Endothelial cell (in vitro differentiated cells): ENCODE results near the gene OAF. TPM values are rescaled to one million over a fixed set of nuclear protein-coding genes. Genes with fewer than 3 reads are reported as not detected.

ENCODE experiments used
- DNase-seq: peaks from one replicate; pipeline ENCODE4 v3.0.0; 2021; ENCODE audit warnings: low spot score
- H3K27ac Mint-ChIP-seq: one replicate; pipeline ENCODE4 v1.8.0; 2021; ENCODE audit warnings: mixed read lengths, inconsistent platforms; ENCODE audit not compliant: unreplicated experiment
- H3K27me3 Mint-ChIP-seq: one replicate; pipeline ENCODE4 v1.8.0; 2021; ENCODE audit warnings: mild to moderate bottlenecking, moderate library complexity, mixed read lengths, inconsistent platforms; ENCODE audit not compliant: unreplicated experiment
- H3K36me3 Mint-ChIP-seq: one replicate; pipeline ENCODE4 v1.8.0; 2021; ENCODE audit warnings: mild to moderate bottlenecking, low read depth, mixed read lengths, inconsistent platforms; ENCODE audit not compliant: unreplicated experiment
- H3K4me1 Mint-ChIP-seq: one replicate; pipeline ENCODE4 v1.8.0; 2021; ENCODE audit warnings: mild to moderate bottlenecking, mixed read lengths, inconsistent platforms; ENCODE audit not compliant: unreplicated experiment
- H3K4me3 Mint-ChIP-seq: one replicate; pipeline ENCODE4 v1.8.0; 2021; ENCODE audit warnings: mild to moderate bottlenecking, mixed read lengths, inconsistent platforms; ENCODE audit not compliant: unreplicated experiment
- H3K9me3 Mint-ChIP-seq: one replicate; pipeline ENCODE4 v1.8.0; 2021; ENCODE audit warnings: mixed read lengths, inconsistent platforms; ENCODE audit not compliant: unreplicated experiment
- total RNA-seq: library from RNA; stranded (reverse); fragmentation: NEBNext Ultra II Directional; extraction: Animal tissue kit (Norgen Biotek cat#: 25700); gene quantifications from one replicate; pipeline ENCODE4 v1.2.1, GENCODE V29; 2021; ENCODE audit not compliant: unreplicated experiment
- TF ChIP-seq, protein P1 (sequence below): fragments of 200-600 bp; sonication (generic); IDR thresholded peaks from one replicate; pipeline ENCODE4 v1.5.0; 2021; ENCODE audit warnings: antibody characterized with exemption; ENCODE audit not compliant: unreplicated experiment

The OAF gene
- total RNA-seq, 1 donor from 2014 or later: 15.5 TPM

DNA sequence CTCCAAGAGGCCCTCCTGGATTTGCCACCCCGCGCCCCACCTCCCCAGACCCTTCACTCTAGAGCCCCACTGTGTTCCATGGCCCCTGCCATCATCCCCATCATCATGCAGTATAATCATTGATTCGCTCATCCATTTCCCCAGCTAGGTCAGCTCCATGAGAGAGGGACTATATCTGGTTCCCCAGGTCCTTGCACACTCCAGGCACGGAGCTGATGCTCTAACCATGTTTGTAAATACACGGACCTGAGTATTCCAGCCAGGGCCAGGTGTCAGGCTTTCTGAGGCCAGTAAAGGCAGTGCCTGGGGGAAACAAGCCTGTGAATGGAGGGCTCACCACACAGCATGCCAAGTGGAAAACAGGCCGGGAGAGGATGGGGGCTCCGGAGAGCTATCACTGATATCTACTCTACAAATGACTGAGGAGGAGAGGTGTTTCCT, 27.1 kb upstream of the OAF start:
- Mint-ChIP-seq H3K36me3 (no peaks in the 10 kb centered on the region), H3K9me3 (no peaks in the 10 kb centered on the region), H3K27me3 (peaks cover 13% of the 10 kb centered on the region), H3K27ac (no peak overlapping the region), H3K4me1 (peaks cover 34% of the 10 kb centered on the region), H3K4me3 (no peak overlapping the region)
- no peak for DNase-seq
- TF ChIP-seq, protein P1, sequence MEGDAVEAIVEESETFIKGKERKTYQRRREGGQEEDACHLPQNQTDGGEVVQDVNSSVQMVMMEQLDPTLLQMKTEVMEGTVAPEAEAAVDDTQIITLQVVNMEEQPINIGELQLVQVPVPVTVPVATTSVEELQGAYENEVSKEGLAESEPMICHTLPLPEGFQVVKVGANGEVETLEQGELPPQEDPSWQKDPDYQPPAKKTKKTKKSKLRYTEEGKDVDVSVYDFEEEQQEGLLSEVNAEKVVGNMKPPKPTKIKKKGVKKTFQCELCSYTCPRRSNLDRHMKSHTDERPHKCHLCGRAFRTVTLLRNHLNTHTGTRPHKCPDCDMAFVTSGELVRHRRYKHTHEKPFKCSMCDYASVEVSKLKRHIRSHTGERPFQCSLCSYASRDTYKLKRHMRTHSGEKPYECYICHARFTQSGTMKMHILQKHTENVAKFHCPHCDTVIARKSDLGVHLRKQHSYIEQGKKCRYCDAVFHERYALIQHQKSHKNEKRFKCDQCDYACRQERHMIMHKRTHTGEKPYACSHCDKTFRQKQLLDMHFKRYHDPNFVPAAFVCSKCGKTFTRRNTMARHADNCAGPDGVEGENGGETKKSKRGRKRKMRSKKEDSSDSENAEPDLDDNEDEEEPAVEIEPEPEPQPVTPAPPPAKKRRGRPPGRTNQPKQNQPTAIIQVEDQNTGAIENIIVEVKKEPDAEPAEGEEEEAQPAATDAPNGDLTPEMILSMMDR: no peak

DNA sequence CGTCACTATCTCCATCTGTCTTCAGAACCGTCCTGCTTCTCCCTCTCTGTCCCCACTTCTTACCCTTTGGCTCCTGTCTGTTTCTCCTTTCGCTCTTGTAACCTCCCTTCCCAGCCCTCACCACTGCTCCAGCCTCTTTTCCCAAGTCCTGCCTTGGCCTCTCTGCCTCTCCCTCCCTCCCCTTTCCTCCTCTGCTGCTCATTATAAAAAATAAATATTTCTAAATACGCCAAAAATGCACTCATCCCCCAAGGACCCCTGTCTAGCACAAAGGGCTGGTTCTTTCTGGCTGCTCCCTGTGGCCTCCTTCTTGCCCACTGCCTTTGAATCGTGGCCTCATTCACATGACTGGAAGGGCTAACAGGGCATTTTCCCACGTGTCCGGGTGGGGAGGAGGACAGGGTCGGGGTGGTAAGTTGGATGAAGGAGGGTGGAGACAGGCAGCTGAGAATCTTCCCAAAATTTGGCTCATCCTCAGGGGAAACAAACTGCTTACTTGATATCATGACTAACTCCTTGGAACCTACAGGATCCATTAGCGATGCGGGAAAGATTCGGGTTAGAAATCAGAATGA, 26.4 kb upstream of the OAF start:
- Mint-ChIP-seq H3K27me3 (peaks cover 13% of the 10 kb centered on the region), H3K36me3 (no peaks in the 10 kb centered on the region), H3K4me1 (peaks cover 34% of the 10 kb centered on the region), H3K4me3 (no peak overlapping the region), H3K27ac (no peak overlapping the region), H3K9me3 (no peaks in the 10 kb centered on the region)
- TF ChIP-seq, protein P1: no peak
- DNase-seq: no peak

- no peak for DNase-seq
- H3K4me3 Mint-ChIP-seq: no peak overlapping the region
- peaks cover 8% of the 10 kb centered on the region for H3K27me3 Mint-ChIP-seq
- TF ChIP-seq, protein P1: no peak
- H3K36me3 Mint-ChIP-seq: no peaks in the 10 kb centered on the region
- no peak overlapping the region for H3K27ac Mint-ChIP-seq
- H3K4me1 Mint-ChIP-seq: peaks cover 34% of the 10 kb centered on the region
- no peaks in the 10 kb centered on the region for H3K9me3 Mint-ChIP-seq
Measured at GRCh38 chr11:120184946-120185705, 25.7 kb upstream of the OAF start.

GRCh38 chr11:120185706-120186455, 25.0 kb upstream of the OAF start:
- H3K27me3 Mint-ChIP-seq: peaks cover 9% of the 10 kb centered on the region
- no peak overlapping the region for H3K4me3 Mint-ChIP-seq
- no peak for DNase-seq
- no peaks in the 10 kb centered on the region for H3K36me3 Mint-ChIP-seq
- H3K27ac Mint-ChIP-seq: no peak overlapping the region
- H3K4me1 Mint-ChIP-seq: peaks cover 30% of the 10 kb centered on the region
- H3K9me3 Mint-ChIP-seq: no peaks in the 10 kb centered on the region
- TF ChIP-seq, protein P1: no peak

DNA sequence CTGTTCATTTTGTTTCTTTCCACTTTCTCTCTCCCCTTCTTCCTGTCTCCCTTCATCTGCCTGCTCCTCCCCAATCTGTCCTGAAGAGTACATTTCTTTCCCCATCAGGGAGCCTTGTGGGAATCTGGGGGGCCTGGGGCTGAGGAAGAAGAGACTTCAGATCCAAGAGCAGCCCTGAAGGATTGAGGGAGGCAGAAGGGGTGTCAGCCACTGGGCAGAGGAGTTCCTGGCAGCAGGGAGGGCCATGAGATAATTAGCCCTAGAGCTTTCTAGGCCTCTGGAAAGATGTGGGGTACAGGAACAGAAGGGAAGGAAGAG, 24.4 kb upstream of the OAF start:
- Mint-ChIP-seq H3K27me3 (peaks cover 10% of the 10 kb centered on the region), H3K27ac (no peak overlapping the region), H3K4me1 (peaks cover 26% of the 10 kb centered on the region), H3K9me3 (no peaks in the 10 kb centered on the region), H3K4me3 (no peak overlapping the region), H3K36me3 (no peaks in the 10 kb centered on the region)
- DNase-seq: no peak
- TF ChIP-seq, protein P1: no peak
